Fibroblast of lung (primary cell): ENCODE measurements around the gene ALOX12. TPM values are rescaled to one million over a fixed set of nuclear protein-coding genes. Genes with fewer than 3 reads are reported as not detected.
A peak's percentile ranks its signal among the peaks of the same experiment; 100 is the strongest.

Source experiments
- DNase-seq, 2 donors: peaks; one replicate each; pipeline versions ENCODE4 v3.0.0 to v3.0.0-alpha.2; 2010; ENCODE audit warnings: low read depth in 2 of 2
- H2AFZ ChIP-seq: 2 replicates; pipeline ENCODE4 v1.5.1; 2012; ENCODE audit warnings: low read length, control low read depth, inconsistent platforms
- H3K27ac ChIP-seq: 2 replicates; pipeline ENCODE4 v1.5.1; 2011; ENCODE audit warnings: low read length, control low read depth; ENCODE audit not compliant: insufficient read depth
- H3K27me3 ChIP-seq: 2 replicates; pipeline ENCODE4 v1.5.1; 2011; ENCODE audit warnings: mild to moderate bottlenecking, low read length; ENCODE audit not compliant: control insufficient read depth, insufficient read depth
- H3K36me3 ChIP-seq: 2 replicates; pipeline ENCODE4 v1.5.1; 2011; ENCODE audit warnings: low read length; ENCODE audit not compliant: control insufficient read depth, insufficient read depth
- H3K4me1 ChIP-seq: 2 replicates; pipeline ENCODE4 v1.5.1; 2011; ENCODE audit warnings: low read length; ENCODE audit not compliant: control insufficient read depth, insufficient read depth; ENCODE audit errors: extremely low read depth
- H3K4me2 ChIP-seq: 2 replicates; pipeline ENCODE4 v1.5.1; 2011; ENCODE audit warnings: low read length, control low read depth; ENCODE audit not compliant: insufficient read depth; ENCODE audit errors: extremely low read depth
- H3K4me3 ChIP-seq, 4 experiments: fragments of 200-600 bp in 1 of 4; sonication (generic) in 1 of 4; replicated peaks in 1 of 4; 2 replicates each; pipeline ENCODE4 v1.5.1; 2011 to 2016; ENCODE audit warnings: low read length in 4 of 4, low read depth in 3 of 4, mild to moderate bottlenecking in 3 of 4, control low read depth in 2 of 4, inconsistent platforms in 1 of 4, mixed read lengths in 1 of 4; ENCODE audit not compliant: insufficient read depth in 1 of 4; ENCODE audit errors: control extremely low read depth in 1 of 4
- H3K79me2 ChIP-seq: 2 replicates; pipeline ENCODE4 v1.5.1; 2012; ENCODE audit warnings: mild to moderate bottlenecking, low read length, inconsistent platforms; ENCODE audit not compliant: control insufficient read depth, insufficient read depth
- H3K9ac ChIP-seq: 2 replicates; pipeline ENCODE4 v1.5.1; 2011; ENCODE audit warnings: mild to moderate bottlenecking, low read length, control low read depth; ENCODE audit not compliant: insufficient read depth
- H3K9me3 ChIP-seq: 2 replicates; pipeline ENCODE4 v1.5.1; 2012; ENCODE audit warnings: low read depth, low read length; ENCODE audit not compliant: control insufficient read depth, insufficient read depth
- H4K20me1 ChIP-seq: 2 replicates; pipeline ENCODE4 v1.5.1; 2011; ENCODE audit warnings: low read length; ENCODE audit not compliant: control insufficient read depth, insufficient read depth; ENCODE audit errors: extremely low read depth
- CTCF ChIP-seq, 2 donors: IDR thresholded peaks in 1 of 2; conservative IDR thresholded peaks in 1 of 2; 1 replicate in 1 of 2; 2 replicates in 1 of 2; pipeline ENCODE4 v1.5.1; 2011 to 2012; ENCODE audit warnings: low read length in 2 of 2, control low read depth in 1 of 2, inconsistent platforms in 1 of 2, low read depth in 1 of 2, mild to moderate bottlenecking in 1 of 2
- EZH2 ChIP-seq: IDR thresholded peaks from 2 replicates; pipeline ENCODE4 v1.5.1; 2012; ENCODE audit warnings: low read length, control low read depth, mild to moderate bottlenecking; ENCODE audit errors: missing control alignments
- polyA plus RNA-seq, 2 donors: library from polyadenylated mRNA; depleted of rRNA in 1 of 2; stranded (reverse) in 1 of 2; unstranded in 1 of 2; fragments of >200 nt; gene quantifications; 2 replicates each; pipeline ENCODE4 v1.2.1, GENCODE V29; 2011 to 2012; ENCODE audit warnings: missing spikeins in 1 of 2
- total RNA-seq: library from RNA; depleted of rRNA; stranded (reverse); fragments of >200 nt; gene quantifications from 2 replicates; pipeline ENCODE4 v1.2.1, GENCODE V29; 2014

The ALOX12 gene
- total and polyA plus RNA-seq, 2 donors (not counting 1 experiment from before 2014, with no cell fraction given), result 0.06 to 0.17 TPM

GRCh38 chr17:7023576-7024401 is 27.9 kb downstream of the ALOX12 start:
- H3K79me2 ChIP-seq, result no peaks in the 10 kb centered on the region

GRCh38 chr17:7024402-7024785 is 28.5 kb downstream of the ALOX12 start:
- H3K9me3 ChIP-seq, result no peaks in the 10 kb centered on the region
- H3K4me2 ChIP-seq, result no peak overlapping the region
- no peaks in the 10 kb centered on the region for H4K20me1 ChIP-seq
- no peak overlapping the region for H2AFZ ChIP-seq
- no peaks in the 10 kb centered on the region for H3K36me3 ChIP-seq
- H3K27ac ChIP-seq, result no peak overlapping the region
- TF ChIP-seq EZH2 (no peak), CTCF (conservative IDR thresholded peaks at IDR 0.05 in 1 of 2, IDR thresholded peaks at IDR 0.05 in 1 of 2; ENCODE audit: low read depth in 1 of 2, low read length in 2 of 2) (no peak)
- H3K4me3 ChIP-seq, result no peak overlapping the region
- peaks cover 7% of the 10 kb centered on the region for H3K4me1 ChIP-seq
- no peaks in the 10 kb centered on the region for H3K27me3 ChIP-seq
- no peak overlapping the region for H3K9ac ChIP-seq
- DNase-seq, result no peak
- H3K79me2 ChIP-seq, result no peaks in the 10 kb centered on the region

More at GRCh38 chr17:7023576-7024401, 27.9 kb downstream of the ALOX12 start:
- Histone ChIP-seq H3K9ac (no peak overlapping the region), H3K36me3 (no peaks in the 10 kb centered on the region), H3K27me3 (no peaks in the 10 kb centered on the region), H3K4me1 (peaks cover 7% of the 10 kb centered on the region), H3K9me3 (no peaks in the 10 kb centered on the region), H4K20me1 (no peaks in the 10 kb centered on the region), H3K4me3 (peak overlapping the region in 1 of 4 experiments; percentile 6), H3K4me2 (no peak overlapping the region), H2AFZ (peak overlapping the region; percentile 65), H3K27ac (no peak overlapping the region)
- no peak for TF ChIP-seq CTCF (conservative IDR thresholded peaks at IDR 0.05 in 1 of 2, IDR thresholded peaks at IDR 0.05 in 1 of 2; ENCODE audit: low read depth in 1 of 2, low read length in 2 of 2)
- TF ChIP-seq EZH2, result no peak
- DNase-seq, result peak; percentile 73 to 84

- Histone ChIP-seq H3K36me3 (no peaks in the 10 kb centered on the region), H4K20me1 (no peaks in the 10 kb centered on the region), H3K4me2 (no peak overlapping the region), H3K9ac (no peak overlapping the region), H3K27me3 (no peaks in the 10 kb centered on the region), H3K4me3 (no peak overlapping the region), H2AFZ (no peak overlapping the region), H3K79me2 (no peaks in the 10 kb centered on the region), H3K4me1 (peaks cover 5% of the 10 kb centered on the region), H3K27ac (no peak overlapping the region), H3K9me3 (no peaks in the 10 kb centered on the region)
- DNase-seq, result no peak
- no peak for TF ChIP-seq CTCF (conservative IDR thresholded peaks at IDR 0.05 in 1 of 2, IDR thresholded peaks at IDR 0.05 in 1 of 2; ENCODE audit: low read depth in 1 of 2, low read length in 2 of 2)
- no peak for TF ChIP-seq EZH2
Observed at GRCh38 chr17:7025245-7025644, 29.4 kb downstream of the ALOX12 start.
